Transverse colon (tissue), 3 donors: ENCODE measurements around the gene TMPRSS9.

Experiments used
- CTCF ChIP-seq, 5 experiments: fragments of 200-600 bp in 3 of 5; fragments of 450-650 bp in 2 of 5; sonication (generic) in 3 of 5; IDR thresholded peaks; 1 replicate in 2 of 5; 2 replicates in 3 of 5; pipeline ENCODE4 v1.5.1; 2016 to 2017; ENCODE audit warnings: antibody characterized with exemption in 5 of 5, inconsistent platforms in 3 of 5, mild to moderate bottlenecking in 2 of 5, moderate library complexity in 1 of 5
- EP300 ChIP-seq: sonication (generic); formaldehyde crosslinking; IDR thresholded peaks from one replicate; pipeline ENCODE4 v1.6.1; 2017; ENCODE audit warnings: antibody characterized with exemption, low read depth
- POLR2A ChIP-seq: fragments of 450-650 bp; IDR thresholded peaks from one replicate; pipeline ENCODE4 v1.6.1; 2016; ENCODE audit warnings: antibody characterized with exemption, mild to moderate bottlenecking, moderate library complexity

- TF ChIP-seq CTCF (IDR thresholded peaks at IDR 0.05) = no peak
- TF ChIP-seq POLR2A = no peak
- no peak for TF ChIP-seq EP300
Measured at GRCh38 chr19:2436384-2436783, 76.3 kb downstream of the TMPRSS9 start.
